HG02610 (cell line): ENCODE measurements around the gene RBM38.

Source experiments
- ATAC-seq: cut with Tn5 transposase; IDR thresholded peaks from one replicate; pipeline ENCODE4 v1.9.1; 2021; ENCODE audit warnings: mild to moderate bottlenecking, moderate library complexity; ENCODE audit not compliant: unreplicated experiment

Gene RBM38

GRCh38 chr20:57374343-57374930, 16.8 kb upstream of the RBM38 start:
- no peak for ATAC-seq

- no peak for ATAC-seq
These were observed 16.1 kb upstream of the RBM38 start for GRCh38 chr20:57374931-57375651.

GRCh38 chr20:57375652-57376230, 15.5 kb upstream of the RBM38 start:
- ATAC-seq: no peak

GRCh38 chr20:57377350-57377749, 13.8 kb upstream of the RBM38 start:
- no peak for ATAC-seq

- ATAC-seq: no peak
These were observed 13.1 kb upstream of the RBM38 start for GRCh38 chr20:57378107-57378506.

GRCh38 chr20:57378646-57379262, 12.4 kb upstream of the RBM38 start:
- no peak for ATAC-seq

GRCh38 chr20:57379263-57379647, 11.9 kb upstream of the RBM38 start:
- no peak for ATAC-seq

- no peak for ATAC-seq
These were observed 11.0 kb upstream of the RBM38 start for GRCh38 chr20:57380081-57380750.

GRCh38 chr20:57381596-57382503, 9.3 kb upstream of the RBM38 start:
- ATAC-seq: no peak

- ATAC-seq: no peak
These were observed 8.7 kb upstream of the RBM38 start for GRCh38 chr20:57382516-57382915.

GRCh38 chr20:57383447-57384347, 7.5 kb upstream of the RBM38 start:
- no peak for ATAC-seq

- no peak for ATAC-seq
These were observed 6.7 kb upstream of the RBM38 start for GRCh38 chr20:57384486-57384885.

GRCh38 chr20:57384953-57385761, 6.0 kb upstream of the RBM38 start:
- no peak for ATAC-seq

GRCh38 chr20:57385940-57386339, 5.3 kb upstream of the RBM38 start:
- no peak for ATAC-seq

GRCh38 chr20:57386762-57387161, 4.4 kb upstream of the RBM38 start:
- no peak for ATAC-seq

GRCh38 chr20:57387463-57387862, 3.7 kb upstream of the RBM38 start:
- no peak for ATAC-seq

- ATAC-seq: no peak
These were observed 3.2 kb upstream of the RBM38 start for GRCh38 chr20:57387945-57388371.

- no peak for ATAC-seq
These were observed 2.1 kb upstream of the RBM38 start for GRCh38 chr20:57388953-57389694.
